Sigmoid colon (tissue), 4 donors: ENCODE results near the gene NCAPH2.

Experiments used
- CTCF ChIP-seq, 4 experiments: fragments of 450-650 bp in 3 of 4; fragments of 200-600 bp in 1 of 4; IDR thresholded peaks; one replicate each; pipeline ENCODE4 v1.5.1; 2016 to 2019; ENCODE audit warnings: antibody characterized with exemption in 4 of 4, mild to moderate bottlenecking in 3 of 4, moderate library complexity in 2 of 4
- POLR2A ChIP-seq, 2 donors: fragments of 450-650 bp; IDR thresholded peaks; one replicate each; pipeline ENCODE4 v1.6.1; 2016; ENCODE audit warnings: antibody characterized with exemption in 2 of 2, mild to moderate bottlenecking in 2 of 2, moderate library complexity in 2 of 2
- POLR2AphosphoS5 ChIP-seq, 4 donors: sonication (generic); formaldehyde crosslinking; IDR thresholded peaks; one replicate each; pipeline ENCODE4 v1.6.1; 2017; ENCODE audit warnings: antibody characterized with exemption in 4 of 4

DNA sequence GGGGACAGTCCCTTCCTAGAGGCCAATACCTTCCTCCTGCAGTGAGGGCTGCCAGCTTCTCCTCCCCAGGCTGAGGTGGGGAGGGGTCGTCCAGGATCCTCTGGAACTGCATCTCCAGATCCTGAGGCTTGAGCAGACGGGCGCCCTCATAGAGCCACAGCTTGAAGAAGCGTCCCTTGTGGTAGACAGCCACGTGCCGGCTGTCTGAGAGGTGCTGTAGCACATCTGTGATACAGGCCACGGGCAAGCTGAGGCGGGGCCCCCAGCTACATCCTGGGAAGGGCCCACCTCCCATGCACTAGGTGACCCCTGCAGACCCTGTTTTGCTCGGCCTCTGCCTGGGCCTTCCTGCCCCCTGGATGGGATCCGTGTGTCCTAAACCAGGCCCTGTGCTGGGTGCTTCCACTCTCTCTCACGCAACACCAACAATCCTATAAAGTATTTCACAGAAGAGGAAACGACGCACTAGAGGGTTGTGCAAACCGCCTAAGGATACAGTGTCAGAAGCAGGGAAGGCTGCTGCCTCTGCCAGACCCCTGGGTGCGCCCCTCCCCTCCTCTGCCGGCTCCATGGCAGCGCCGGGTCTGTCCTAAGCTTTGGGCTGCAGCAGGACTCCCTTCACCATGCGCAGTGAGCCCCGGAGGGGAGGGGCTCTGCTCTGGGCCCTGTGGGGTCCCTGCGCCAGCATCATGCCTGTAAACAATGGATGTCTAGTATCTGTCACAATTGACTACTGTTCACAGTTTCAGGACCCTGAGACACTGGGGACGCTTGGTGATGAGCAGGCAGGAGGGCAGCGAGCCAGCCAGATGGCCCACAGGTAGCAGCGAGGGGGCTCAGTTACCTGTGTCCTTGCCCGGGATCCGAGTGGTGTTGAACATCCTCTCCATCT lies 65.7 kb downstream of the NCAPH2 start:
- TF ChIP-seq CTCF (IDR thresholded peaks at IDR 0.05) (no peak), POLR2AphosphoS5 (IDR thresholded peaks at IDR 0.05) (no peak), POLR2A (IDR thresholded peaks at IDR 0.05) (no peak)
